Mesenchymal stem cell (in vitro differentiated cells and primary cell): ENCODE data around the gene GAPDHS.
A peak's percentile ranks its signal among the peaks of the same experiment; 100 is the strongest.

Experiments used
- DNase-seq: peaks from one replicate; pipeline ENCODE4 v3.0.0-alpha.2; 2013
- H2AFZ ChIP-seq: one replicate; pipeline ENCODE4 v1.6.1; 2013; ENCODE audit warnings: low read depth, mild to moderate bottlenecking, control low read depth, inconsistent platforms, low read length, moderate library complexity
- H2AK5ac ChIP-seq: 2 replicates; pipeline ENCODE4 v1.6.1; 2013; ENCODE audit warnings: low read length, moderate library complexity, mild to moderate bottlenecking, inconsistent platforms; ENCODE audit not compliant: severe bottlenecking
- H2BK120ac ChIP-seq: one replicate; pipeline ENCODE4 v1.6.1; 2013; ENCODE audit warnings: low read depth, mild to moderate bottlenecking, inconsistent platforms, low read length, moderate library complexity
- H2BK12ac ChIP-seq, 2 experiments: one replicate each; pipeline ENCODE4 v1.6.1; 2013; ENCODE audit warnings: inconsistent platforms in 2 of 2, low read length in 2 of 2, mild to moderate bottlenecking in 2 of 2, moderate library complexity in 2 of 2, control low read depth in 1 of 2
- H2BK15ac ChIP-seq: one replicate; pipeline ENCODE4 v1.6.1; 2013; ENCODE audit warnings: mild to moderate bottlenecking, low read depth, inconsistent platforms; ENCODE audit not compliant: poor library complexity, severe bottlenecking
- H2BK5ac ChIP-seq: 2 replicates; pipeline ENCODE4 v1.6.1; 2013; ENCODE audit warnings: low read depth, mild to moderate bottlenecking, low read length, control low read depth, inconsistent platforms; ENCODE audit not compliant: poor library complexity, severe bottlenecking
- H3K14ac ChIP-seq, 2 experiments: one replicate each; pipeline ENCODE4 v1.6.1; 2013; ENCODE audit warnings: inconsistent platforms in 2 of 2, low read length in 2 of 2, control low read depth in 1 of 2, mild to moderate bottlenecking in 1 of 2, moderate library complexity in 1 of 2
- H3K18ac ChIP-seq, 2 experiments: one replicate each; pipeline ENCODE4 v1.6.1; 2013; ENCODE audit warnings: inconsistent platforms in 2 of 2, low read length in 2 of 2, control low read depth in 1 of 2, low read depth in 1 of 2, mild to moderate bottlenecking in 1 of 2
- H3K23ac ChIP-seq, 2 experiments: one replicate each; pipeline ENCODE4 v1.6.1; 2013; ENCODE audit warnings: inconsistent platforms in 2 of 2, low read length in 2 of 2, mild to moderate bottlenecking in 2 of 2, moderate library complexity in 2 of 2, control low read depth in 1 of 2
- H3K27ac ChIP-seq: 2 replicates; pipeline ENCODE4 v1.5.1; 2013; ENCODE audit warnings: mild to moderate bottlenecking, moderate library complexity, low read length, control low read depth, inconsistent platforms; ENCODE audit not compliant: poor library complexity, severe bottlenecking
- H3K27me3 ChIP-seq, 2 experiments: 2 replicates each; pipeline versions ENCODE4 v1.6.1 to v1.7.0; 2013; ENCODE audit warnings: low read length in 2 of 2, mild to moderate bottlenecking in 2 of 2, moderate library complexity in 2 of 2, control low read depth in 1 of 2, inconsistent platforms in 1 of 2; ENCODE audit not compliant: control insufficient read depth in 1 of 2, insufficient read depth in 1 of 2
- H3K36me3 ChIP-seq, 2 experiments: 2 replicates each; pipeline versions ENCODE4 v1.6.1 to v1.7.0; 2013; ENCODE audit warnings: low read length in 2 of 2, control low read depth in 1 of 2, inconsistent platforms in 1 of 2, low read depth in 1 of 2, mild to moderate bottlenecking in 1 of 2; ENCODE audit not compliant: insufficient read depth in 2 of 2, control insufficient read depth in 1 of 2
- H3K4ac ChIP-seq, 2 experiments: one replicate each; pipeline ENCODE4 v1.6.1; 2013; ENCODE audit warnings: inconsistent platforms in 2 of 2, low read length in 2 of 2, mild to moderate bottlenecking in 2 of 2, moderate library complexity in 2 of 2, control low read depth in 1 of 2, low read depth in 1 of 2
- H3K4me1 ChIP-seq: 2 replicates; pipeline ENCODE4 v1.6.1; 2013; ENCODE audit warnings: low read depth, low read length, control low read depth; ENCODE audit not compliant: control insufficient read depth, insufficient read depth
- H3K4me2 ChIP-seq: 2 replicates; pipeline ENCODE4 v1.6.1; 2013; ENCODE audit warnings: low read length, mild to moderate bottlenecking, inconsistent platforms; ENCODE audit not compliant: poor library complexity, severe bottlenecking
- H3K4me3 ChIP-seq, 2 experiments: 2 replicates each; pipeline versions ENCODE4 v1.5.1 to v1.7.0; 2013; ENCODE audit warnings: low read length in 2 of 2, mild to moderate bottlenecking in 2 of 2, control low read depth in 1 of 2, low read depth in 1 of 2; ENCODE audit not compliant: insufficient read depth in 1 of 2
- H3K79me1 ChIP-seq: replicated peaks from 2 replicates; pipeline ENCODE4 v1.6.1; 2013; ENCODE audit warnings: mild to moderate bottlenecking, control low read depth, low read length, inconsistent platforms; ENCODE audit not compliant: poor library complexity, severe bottlenecking
- H3K9ac ChIP-seq: 2 replicates; pipeline ENCODE4 v1.7.0; 2013; ENCODE audit warnings: mild to moderate bottlenecking, low read length, moderate library complexity
- H3K9me3 ChIP-seq: 2 replicates; pipeline ENCODE4 v1.7.0; 2013; ENCODE audit warnings: mild to moderate bottlenecking, low read length; ENCODE audit not compliant: control insufficient read depth
- H4K8ac ChIP-seq: one replicate; pipeline ENCODE4 v1.6.1; 2013; ENCODE audit warnings: inconsistent platforms, mild to moderate bottlenecking, low read length, moderate library complexity
- H4K91ac ChIP-seq: one replicate; pipeline ENCODE4 v1.6.1; 2013; ENCODE audit warnings: mild to moderate bottlenecking, low read length, inconsistent platforms
- WGBS: methylation state at CpG from one replicate; pipeline ENCODE4 v1.1.7; 2013; ENCODE audit warnings: mixed read lengths; 5-methylcytosine and 5-hydroxymethylcytosine counted together

GAPDHS gene

DNA sequence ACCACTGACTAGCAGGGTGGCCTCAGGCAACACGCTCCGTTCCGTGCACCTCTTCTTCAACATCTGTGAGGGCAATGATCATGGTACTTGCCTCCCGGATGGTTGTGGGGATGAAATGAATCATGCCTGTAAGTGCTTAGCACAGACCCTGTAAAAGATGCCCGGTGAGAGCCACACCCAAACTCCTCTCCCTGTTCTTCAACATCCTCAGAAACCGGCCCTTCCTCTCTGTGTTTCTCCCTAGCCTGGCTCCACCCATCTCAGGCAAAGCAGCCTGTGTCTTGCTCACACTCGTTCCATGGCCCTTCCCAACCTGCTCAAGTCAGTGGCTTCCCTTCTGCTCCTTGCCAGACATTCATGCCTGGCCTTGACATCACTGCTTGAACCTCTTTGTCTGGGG, 14.0 kb upstream of the GAPDHS start:
- Histone ChIP-seq H3K4me1 (peaks cover 5% of the 10 kb centered on the region), H3K79me1 (no peaks in the 10 kb centered on the region), H3K4me2 (no peak overlapping the region), H3K9ac (no peak overlapping the region), H2BK12ac (peak overlapping the region; percentile 6 to 97), H4K8ac (no peak overlapping the region), H3K4ac (no peak overlapping the region), H2AK5ac (no peak overlapping the region), H2BK5ac (no peak overlapping the region), H3K4me3 (no peak overlapping the region), H3K27me3 (peaks cover 0 to 6% of the 10 kb centered on the region in 2 experiments), H2BK15ac (peak overlapping the region; percentile 82), H3K18ac (no peak overlapping the region), H3K9me3 (no peaks in the 10 kb centered on the region), H3K36me3 (no peaks in the 10 kb centered on the region), H4K91ac (peak overlapping the region; percentile 6), H2AFZ (no peak overlapping the region), H2BK120ac (no peak overlapping the region), H3K27ac (no peak overlapping the region), H3K14ac (peak overlapping the region in 1 of 2 experiments; percentile 53), H3K23ac (no peak overlapping the region)
- no peak for DNase-seq
- whole genome bisulfite sequencing: 68% methylated on average over 7 of the region's 7 CpGs

DNA sequence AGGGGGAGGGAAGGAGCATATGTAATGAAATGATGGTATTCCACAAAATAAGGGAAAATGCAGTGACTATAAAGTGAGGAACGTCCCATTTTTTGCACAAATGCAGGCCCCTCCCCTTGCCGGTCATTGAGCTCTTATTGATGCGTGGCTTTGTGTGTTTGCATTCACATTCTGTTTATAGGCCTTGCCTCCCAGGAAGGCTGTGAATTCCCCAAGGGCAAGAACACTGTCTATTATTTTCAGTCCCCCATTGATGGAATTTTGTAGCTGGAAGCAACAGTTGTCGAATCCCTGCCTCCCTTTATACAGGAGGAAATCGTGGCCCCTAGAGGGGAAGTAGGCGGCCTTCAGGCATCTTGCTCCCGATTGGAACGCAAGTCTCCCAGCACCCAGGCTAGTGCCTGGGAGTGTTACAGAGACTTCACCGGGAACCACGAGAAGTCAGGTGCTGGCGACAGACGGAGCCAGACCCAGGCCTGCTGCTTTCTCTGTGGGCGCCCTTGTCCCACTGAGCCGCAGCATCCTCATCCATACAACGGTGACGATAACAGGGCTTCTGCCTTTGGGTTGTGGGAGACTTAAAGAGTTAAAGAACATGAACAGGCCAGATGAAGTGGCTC, 12.0 kb upstream of the GAPDHS start:
- Histone ChIP-seq H3K27ac (no peak overlapping the region), H3K4ac (no peak overlapping the region), H3K79me1 (no peaks in the 10 kb centered on the region), H3K23ac (no peak overlapping the region), H3K4me1 (peaks cover 4% of the 10 kb centered on the region), H2BK5ac (no peak overlapping the region), H3K14ac (no peak overlapping the region), H4K91ac (peak overlapping the region; percentile 34), H3K4me2 (no peak overlapping the region), H3K4me3 (no peak overlapping the region), H3K18ac (no peak overlapping the region), H2AFZ (no peak overlapping the region), H4K8ac (no peak overlapping the region), H3K27me3 (peaks cover 7 to 17% of the 10 kb centered on the region in 2 experiments), H3K9me3 (no peaks in the 10 kb centered on the region), H2BK120ac (no peak overlapping the region), H2BK15ac (no peak overlapping the region), H3K36me3 (no peaks in the 10 kb centered on the region), H2AK5ac (no peak overlapping the region), H2BK12ac (no peak overlapping the region), H3K9ac (no peak overlapping the region)
- DNase-seq: no peak
- 79% methylated on average over 16 of the region's 16 CpGs for WGBS

DNA sequence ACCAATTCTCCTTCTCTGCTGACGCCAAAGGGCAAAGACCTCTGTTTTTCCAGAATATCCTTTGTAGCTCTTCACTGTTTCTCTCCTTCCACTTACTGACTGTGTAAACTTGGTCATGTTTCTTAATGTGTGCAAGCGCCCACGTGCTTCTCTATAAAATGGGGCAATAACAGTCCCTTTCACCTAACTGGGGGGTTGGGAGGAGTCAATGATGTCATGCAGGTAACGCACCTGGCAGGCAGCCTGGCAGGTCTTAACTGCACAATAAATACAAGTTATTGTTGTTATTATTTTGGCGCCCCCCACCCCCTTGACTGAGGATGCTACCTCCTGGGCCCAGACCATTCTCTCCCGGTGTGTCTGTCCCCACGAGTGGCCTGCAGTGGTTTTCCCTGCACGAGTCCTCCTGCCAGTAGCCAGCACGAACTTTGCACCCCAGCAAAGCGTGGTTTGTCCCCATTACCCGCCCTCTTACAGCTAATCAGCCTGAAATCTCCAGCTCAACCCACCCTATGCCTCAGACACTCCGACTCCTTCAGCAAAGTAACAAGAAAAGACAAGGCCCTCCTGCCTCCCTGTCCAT, 10.4 kb upstream of the GAPDHS start:
- Histone ChIP-seq H3K27me3 (peaks cover 7 to 18% of the 10 kb centered on the region in 2 experiments), H4K8ac (no peak overlapping the region), H4K91ac (no peak overlapping the region), H3K4me1 (peaks cover 4% of the 10 kb centered on the region), H2AFZ (no peak overlapping the region), H3K9ac (no peak overlapping the region), H3K36me3 (no peaks in the 10 kb centered on the region), H3K4ac (no peak overlapping the region), H3K23ac (no peak overlapping the region), H2BK15ac (no peak overlapping the region), H2AK5ac (no peak overlapping the region), H3K27ac (no peak overlapping the region), H3K4me3 (no peak overlapping the region), H3K18ac (no peak overlapping the region), H2BK120ac (no peak overlapping the region), H3K9me3 (no peaks in the 10 kb centered on the region), H3K4me2 (no peak overlapping the region), H3K79me1 (no peaks in the 10 kb centered on the region), H2BK5ac (no peak overlapping the region), H2BK12ac (no peak overlapping the region), H3K14ac (no peak overlapping the region)
- 75% methylated on average over 12 of the region's 12 CpGs for WGBS
- DNase-seq: no peak

DNA sequence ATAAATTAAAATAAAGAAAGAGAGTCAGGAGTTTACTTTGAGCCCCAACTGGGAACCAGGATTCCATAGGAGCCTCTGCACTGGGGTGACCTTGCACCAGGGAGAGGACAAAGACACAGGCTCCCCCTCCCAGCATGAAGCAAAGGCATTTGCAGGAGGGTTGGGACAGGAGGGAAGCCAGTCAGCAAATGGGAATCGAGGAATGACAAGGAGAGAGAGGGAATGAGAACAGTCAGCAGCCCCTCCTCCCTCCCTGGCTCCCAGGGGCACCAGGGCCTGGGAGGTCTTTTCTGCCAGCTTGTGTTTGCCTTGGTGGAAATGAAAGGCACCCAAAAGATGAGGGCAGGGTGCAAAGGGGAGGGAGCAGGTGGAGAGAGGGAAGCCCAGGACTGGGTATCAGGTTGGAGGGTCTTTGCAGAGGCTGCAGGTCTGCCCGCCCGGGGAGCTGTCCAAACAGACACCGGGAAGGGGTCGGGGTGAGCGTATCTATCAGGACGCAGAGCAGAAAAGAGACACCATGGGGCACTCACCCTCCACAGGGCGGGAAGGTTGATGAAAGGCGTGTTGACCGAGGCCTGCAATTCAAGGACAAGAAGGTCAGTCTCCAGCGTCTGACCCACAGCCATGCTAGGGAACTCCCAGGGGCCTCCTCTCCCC, 8.9 kb upstream of the GAPDHS start:
- Histone ChIP-seq H3K4me1 (no peaks in the 10 kb centered on the region), H3K9ac (no peak overlapping the region), H3K18ac (no peak overlapping the region), H3K27me3 (peaks cover 7 to 18% of the 10 kb centered on the region in 2 experiments), H4K91ac (no peak overlapping the region), H3K9me3 (no peaks in the 10 kb centered on the region), H3K4me2 (no peak overlapping the region), H2BK15ac (no peak overlapping the region), H3K14ac (no peak overlapping the region), H2AK5ac (no peak overlapping the region), H4K8ac (no peak overlapping the region), H3K4me3 (no peak overlapping the region), H2BK12ac (no peak overlapping the region), H3K79me1 (no peaks in the 10 kb centered on the region), H3K36me3 (no peaks in the 10 kb centered on the region), H2BK5ac (no peak overlapping the region), H3K4ac (no peak overlapping the region), H2BK120ac (no peak overlapping the region), H3K23ac (no peak overlapping the region), H3K27ac (no peak overlapping the region), H2AFZ (no peak overlapping the region)
- 21% methylated on average over 11 of the region's 11 CpGs for WGBS
- DNase-seq: no peak
